Upper lobe of right lung (tissue), 1 donor: ENCODE measurements around the gene RC3H2. TPM values are rescaled to one million over a fixed set of nuclear protein-coding genes. Genes with fewer than 3 reads are reported as not detected.

Experiments
- ATAC-seq: fragments of 200-7000 bp; cut with Tn5 transposase; one replicate; pipeline ENCODE4 v1.9.1; 2020; ENCODE audit warnings: mild to moderate bottlenecking, moderate library complexity
- DNase-seq: peaks from one replicate; pipeline ENCODE4 v3.0.0-alpha.2; 2020
- H3K27ac ChIP-seq: fragments of 200-600 bp; one replicate; pipeline ENCODE4 v1.8.0; 2022
- H3K27me3 ChIP-seq: fragments of 200-600 bp; one replicate; pipeline ENCODE4 v1.8.0; 2022; ENCODE audit warnings: mild to moderate bottlenecking
- H3K36me3 ChIP-seq: fragments of 200-600 bp; one replicate; pipeline ENCODE4 v1.8.0; 2022
- H3K4me1 ChIP-seq: fragments of 200-600 bp; one replicate; pipeline ENCODE4 v1.8.0; 2022
- H3K4me3 ChIP-seq: fragments of 200-600 bp; one replicate; pipeline ENCODE4 v1.8.0; 2022; ENCODE audit warnings: mild to moderate bottlenecking
- H3K9me3 ChIP-seq: fragments of 200-600 bp; one replicate; pipeline ENCODE4 v1.8.0; 2022
- CTCF ChIP-seq: fragments of 200-600 bp; IDR thresholded peaks from one replicate; pipeline ENCODE4 v1.8.0; 2022; ENCODE audit warnings: antibody characterized with exemption
- intact Hi-C: fragments of 100-400 bp; cut with DNase I; formaldehyde crosslinking; loops from one replicate; pipeline ENCODE4 v1.11.0; 2022
- total RNA-seq: library from RNA; stranded (reverse); fragmentation: NEBNext Ultra II Directional; extraction: Animal tissue kit (Norgen Biotek cat#: 25700); gene quantifications from one replicate; pipeline ENCODE4 v1.2.1, GENCODE V29; 2021
- donor health status: DM: no; HTN: yes; CAD: no; lungs with severe emphysema.

The RC3H2 gene
- total RNA-seq, 1 donor from 2014 or later, result 44.3 TPM

GRCh38 chr9:122808141-122808540, 97.0 kb downstream of the RC3H2 start:
- ATAC-seq (no peak), DNase-seq (no peak)
- Histone ChIP-seq H3K27me3 (no peaks in the 10 kb centered on the region), H3K36me3 (no peaks in the 10 kb centered on the region), H3K4me3 (no peak overlapping the region), H3K4me1 (no peaks in the 10 kb centered on the region), H3K9me3 (no peaks in the 10 kb centered on the region), H3K27ac (no peak overlapping the region)
- intact Hi-C loops, result loop anchor here (10.0 kb wide), 1 partner anchor 343 kb away; no protein-coding TSS in a partner anchor
- TF ChIP-seq CTCF, result no peak

DNA sequence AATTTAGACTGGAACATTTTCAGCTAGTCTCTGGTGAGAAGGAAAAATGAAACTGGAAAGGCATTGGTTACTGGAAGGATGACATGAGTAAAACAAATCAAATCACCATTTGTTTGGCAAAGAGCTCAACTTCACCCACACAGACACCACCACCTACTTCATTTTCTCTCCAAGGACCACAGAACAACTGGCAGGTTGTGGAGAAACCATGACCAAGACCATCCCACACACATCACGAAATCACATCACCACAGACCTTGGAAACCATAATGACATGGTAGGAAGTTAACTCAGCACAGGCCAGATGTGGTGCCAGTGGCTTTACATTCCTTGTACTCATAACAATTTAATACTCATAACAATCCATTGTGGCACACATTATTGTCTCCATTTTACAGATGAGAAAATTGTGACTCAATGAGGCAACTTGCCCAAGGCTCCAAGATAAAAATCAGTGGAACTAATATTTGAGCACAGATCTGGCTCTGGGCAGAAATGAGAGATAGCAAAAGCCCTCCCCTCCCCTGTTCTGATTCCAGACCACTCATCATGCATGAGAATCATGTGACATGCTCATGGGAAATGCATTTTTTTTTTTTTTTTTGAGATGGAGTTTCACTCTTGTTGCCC, 97.8 kb downstream of the RC3H2 start:
- TF ChIP-seq CTCF, result no peak
- Histone ChIP-seq H3K27ac (no peak overlapping the region), H3K4me3 (no peak overlapping the region), H3K36me3 (no peaks in the 10 kb centered on the region), H3K27me3 (no peaks in the 10 kb centered on the region), H3K4me1 (no peaks in the 10 kb centered on the region), H3K9me3 (no peaks in the 10 kb centered on the region)
- peak; percentile 30 for ATAC-seq
- DNase-seq, result no peak
- intact Hi-C loops, result loop anchor here (10.0 kb wide), 1 partner anchor 343 kb away; no protein-coding TSS in a partner anchor

GRCh38 chr9:122806661-122807060, 98.5 kb downstream of the RC3H2 start:
- intact Hi-C loops, result loop anchor here (10.0 kb wide), 1 partner anchor 342 kb away; no protein-coding TSS in a partner anchor

DNA sequence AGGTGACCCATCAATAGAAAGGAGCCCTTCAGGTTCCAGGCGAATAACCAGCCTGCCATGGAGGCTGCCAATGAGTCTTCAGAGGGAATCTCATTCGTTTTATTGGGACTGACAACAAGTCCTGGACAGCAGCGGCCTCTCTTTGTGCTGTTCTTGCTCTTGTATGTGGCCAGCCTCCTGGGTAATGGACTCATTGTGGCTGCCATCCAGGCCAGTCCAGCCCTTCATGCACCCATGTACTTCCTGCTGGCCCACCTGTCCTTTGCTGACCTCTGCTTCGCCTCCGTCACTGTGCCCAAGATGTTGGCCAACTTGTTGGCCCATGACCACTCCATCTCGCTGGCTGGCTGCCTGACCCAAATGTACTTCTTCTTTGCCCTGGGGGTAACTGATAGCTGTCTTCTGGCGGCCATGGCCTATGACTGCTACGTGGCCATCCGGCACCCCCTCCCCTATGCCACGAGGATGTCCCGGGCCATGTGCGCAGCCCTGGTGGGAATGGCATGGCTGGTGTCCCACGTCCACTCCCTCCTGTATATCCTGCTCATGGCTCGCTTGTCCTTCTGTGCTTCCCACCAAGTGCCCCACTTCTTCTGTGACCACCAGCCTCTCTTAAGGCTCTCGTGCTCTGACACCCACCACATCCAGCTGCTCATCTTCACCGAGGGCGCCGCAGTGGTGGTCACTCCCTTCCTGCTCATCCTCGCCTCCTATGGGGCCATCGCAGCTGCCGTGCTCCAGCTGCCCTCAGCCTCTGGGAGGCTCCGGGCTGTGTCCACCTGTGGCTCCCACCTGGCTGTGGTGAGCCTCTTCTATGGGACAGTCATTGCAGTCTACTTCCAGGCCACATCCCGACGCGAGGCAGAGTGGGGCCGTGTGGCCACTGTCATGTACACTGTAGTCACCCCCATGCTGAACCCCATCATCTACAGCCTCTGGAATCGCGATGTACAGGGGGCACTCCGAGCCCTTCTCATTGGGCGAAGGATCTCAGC, 104.8 kb downstream of the RC3H2 start, which contains the start of gene OR1K1:
OR1K1 (plus strand) TSS at position 58 of the 995 bp plus-strand sequence; CDS start at position 58, 0 bp downstream.
- Histone ChIP-seq H3K27ac (no peak within 1 kb of the TSS), H3K9me3 (no peaks in the 10 kb centered on the region), H3K4me3 (no peak within 1 kb of the TSS), H3K36me3 (no peaks in the 10 kb centered on the region), H3K4me1 (no peaks in the 10 kb centered on the region), H3K27me3 (no peaks in the 10 kb centered on the region)
- DNase-seq (no peak), ATAC-seq (peak; percentile 26)
- intact Hi-C loops, result loop anchor here (10.0 kb wide), 1 partner anchor 336 kb away; no protein-coding TSS in a partner anchor
- no peak for TF ChIP-seq CTCF

More at GRCh38 chr9:122806661-122807060, 98.5 kb downstream of the RC3H2 start:
- H3K36me3 ChIP-seq, result no peaks in the 10 kb centered on the region
- no peak overlapping the region for H3K4me3 ChIP-seq
- H3K27ac ChIP-seq, result no peak overlapping the region
- no peaks in the 10 kb centered on the region for H3K9me3 ChIP-seq
- DNase-seq (no peak), ATAC-seq (no peak)
- no peaks in the 10 kb centered on the region for H3K4me1 ChIP-seq
- no peak for TF ChIP-seq CTCF
- no peaks in the 10 kb centered on the region for H3K27me3 ChIP-seq

- intact Hi-C loops, result no loop called here
- Histone ChIP-seq H3K4me3 (no peak overlapping the region), H3K4me1 (no peaks in the 10 kb centered on the region), H3K36me3 (no peaks in the 10 kb centered on the region), H3K27me3 (no peaks in the 10 kb centered on the region), H3K27ac (no peak overlapping the region), H3K9me3 (no peaks in the 10 kb centered on the region)
- TF ChIP-seq CTCF, result no peak
- DNase-seq (no peak), ATAC-seq (peak; percentile 20)
Observed at GRCh38 chr9:122797316-122798063, 107.7 kb downstream of the RC3H2 start.
